Lower lobe of right lung (tissue), 2 donors: ENCODE data around the gene NGEF. TPM values are rescaled to one million over a fixed set of nuclear protein-coding genes. Genes with fewer than 3 reads are reported as not detected.

ENCODE experiments used
- ATAC-seq, 2 donors: fragments of 200-7000 bp; cut with Tn5 transposase; one replicate each; pipeline ENCODE4 v1.9.1; 2020 to 2022; ENCODE audit warnings: mild to moderate bottlenecking in 2 of 2, moderate library complexity in 2 of 2
- DNase-seq: peaks from one replicate; pipeline ENCODE4 v3.0.0-alpha.2; 2020
- H3K27ac ChIP-seq: fragments of 200-600 bp; one replicate; pipeline ENCODE4 v1.8.0; 2022
- H3K27me3 ChIP-seq: fragments of 200-600 bp; one replicate; pipeline ENCODE4 v1.8.0; 2022; ENCODE audit warnings: low read depth
- H3K36me3 ChIP-seq: fragments of 200-600 bp; one replicate; pipeline ENCODE4 v1.8.0; 2022; ENCODE audit warnings: mild to moderate bottlenecking
- H3K4me1 ChIP-seq: fragments of 200-600 bp; one replicate; pipeline ENCODE4 v1.8.0; 2022
- H3K4me3 ChIP-seq: fragments of 200-600 bp; one replicate; pipeline ENCODE4 v1.8.0; 2022; ENCODE audit warnings: mild to moderate bottlenecking
- H3K9me3 ChIP-seq: fragments of 200-600 bp; one replicate; pipeline ENCODE4 v1.8.0; 2022
- intact Hi-C: fragments of 100-400 bp; cut with DNase I; formaldehyde crosslinking; loops from one replicate; pipeline ENCODE4 v1.11.0; 2022
- total RNA-seq: library from RNA; stranded (reverse); fragmentation: NEBNext Ultra II Directional; extraction: Animal tissue kit (Norgen Biotek cat#: 25700); gene quantifications from one replicate; pipeline ENCODE4 v1.2.1, GENCODE V29; 2021
- TF ChIP-seq, protein P1 (sequence below): fragments of 200-600 bp; IDR thresholded peaks from one replicate; pipeline ENCODE4 v1.8.0; 2022; ENCODE audit warnings: antibody characterized with exemption, mild to moderate bottlenecking
- donor health status: DM: no; HTN: yes; CAD: no; lungs with severe emphysema.

Gene NGEF
- total RNA-seq, 1 donor from 2014 or later: 1.7 TPM

DNA sequence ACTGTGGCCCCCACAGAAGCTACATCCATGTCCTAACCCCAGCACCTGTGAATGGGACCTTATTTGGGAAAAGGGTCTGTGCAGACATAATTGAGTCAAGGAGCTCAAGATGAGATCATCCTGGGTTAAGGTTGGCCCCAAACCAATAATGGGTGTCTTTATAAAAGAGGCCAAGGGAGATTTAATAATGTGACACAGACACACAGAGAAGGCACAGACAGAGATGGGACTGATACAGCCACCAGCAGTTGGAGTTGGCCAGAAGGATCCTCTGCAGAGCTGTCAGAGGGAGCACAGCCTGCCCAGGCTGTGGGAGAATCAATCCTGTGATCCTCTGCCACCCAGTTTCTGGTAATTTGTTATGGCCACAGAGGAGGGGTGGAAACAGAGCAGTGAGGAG lies 116.9 kb downstream of the NGEF start:
- intact Hi-C loops: no loop called here
- Histone ChIP-seq H3K4me3 (no peak overlapping the region), H3K4me1 (no peaks in the 10 kb centered on the region), H3K9me3 (no peaks in the 10 kb centered on the region), H3K27ac (no peak overlapping the region), H3K36me3 (no peaks in the 10 kb centered on the region), H3K27me3 (peaks cover 9% of the 10 kb centered on the region)
- DNase-seq: no peak
- TF ChIP-seq, protein P1, sequence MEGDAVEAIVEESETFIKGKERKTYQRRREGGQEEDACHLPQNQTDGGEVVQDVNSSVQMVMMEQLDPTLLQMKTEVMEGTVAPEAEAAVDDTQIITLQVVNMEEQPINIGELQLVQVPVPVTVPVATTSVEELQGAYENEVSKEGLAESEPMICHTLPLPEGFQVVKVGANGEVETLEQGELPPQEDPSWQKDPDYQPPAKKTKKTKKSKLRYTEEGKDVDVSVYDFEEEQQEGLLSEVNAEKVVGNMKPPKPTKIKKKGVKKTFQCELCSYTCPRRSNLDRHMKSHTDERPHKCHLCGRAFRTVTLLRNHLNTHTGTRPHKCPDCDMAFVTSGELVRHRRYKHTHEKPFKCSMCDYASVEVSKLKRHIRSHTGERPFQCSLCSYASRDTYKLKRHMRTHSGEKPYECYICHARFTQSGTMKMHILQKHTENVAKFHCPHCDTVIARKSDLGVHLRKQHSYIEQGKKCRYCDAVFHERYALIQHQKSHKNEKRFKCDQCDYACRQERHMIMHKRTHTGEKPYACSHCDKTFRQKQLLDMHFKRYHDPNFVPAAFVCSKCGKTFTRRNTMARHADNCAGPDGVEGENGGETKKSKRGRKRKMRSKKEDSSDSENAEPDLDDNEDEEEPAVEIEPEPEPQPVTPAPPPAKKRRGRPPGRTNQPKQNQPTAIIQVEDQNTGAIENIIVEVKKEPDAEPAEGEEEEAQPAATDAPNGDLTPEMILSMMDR: no peak
- no peak for ATAC-seq

DNA sequence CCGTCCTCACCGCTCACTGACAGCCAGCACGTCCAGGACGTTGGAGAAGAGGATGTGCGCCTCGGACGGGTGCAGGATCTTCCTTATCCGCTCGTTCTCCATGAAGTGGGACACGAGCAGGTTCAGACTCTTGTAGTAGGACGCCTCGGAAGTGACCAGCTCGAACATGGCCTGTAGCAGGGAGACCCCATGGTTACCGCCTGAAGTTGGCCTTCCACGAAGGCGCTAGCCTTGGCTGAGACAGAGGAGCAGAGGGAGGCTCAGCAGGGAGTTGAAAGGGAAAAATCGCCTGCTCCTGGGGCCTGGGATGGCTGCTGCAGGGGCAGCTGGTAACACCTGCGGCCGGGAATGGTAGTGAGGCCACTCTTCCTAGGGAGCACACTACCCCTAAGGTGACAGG lies 118.3 kb downstream of the NGEF start:
- Histone ChIP-seq H3K4me3 (no peak overlapping the region), H3K27ac (no peak overlapping the region), H3K36me3 (no peaks in the 10 kb centered on the region), H3K9me3 (no peaks in the 10 kb centered on the region), H3K4me1 (no peaks in the 10 kb centered on the region), H3K27me3 (peaks cover 9% of the 10 kb centered on the region)
- DNase-seq: peak; percentile 34
- intact Hi-C loops: no loop called here
- TF ChIP-seq, protein P1: no peak
- ATAC-seq: no peak

DNA sequence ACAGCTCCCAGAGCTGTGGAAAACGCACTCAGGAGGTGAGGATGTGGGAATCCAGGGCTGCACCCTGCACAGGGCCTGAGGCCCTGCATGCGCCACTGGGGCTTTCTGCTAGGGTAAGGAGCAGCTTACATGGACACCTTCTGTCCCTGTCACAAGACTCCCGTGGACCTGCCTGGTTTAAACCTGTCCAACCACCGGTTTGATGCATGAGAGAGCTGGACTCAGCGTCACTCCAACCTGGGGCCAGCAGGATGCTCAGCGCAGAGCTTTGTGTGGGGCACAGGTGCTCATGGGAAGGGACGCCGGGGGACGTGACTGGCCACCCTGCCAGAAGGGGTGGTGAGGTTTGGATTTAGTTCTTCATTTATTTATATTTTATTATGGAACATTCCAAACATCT lies 118.8 kb downstream of the NGEF start:
- H3K27ac ChIP-seq: no peak overlapping the region
- H3K9me3 ChIP-seq: no peaks in the 10 kb centered on the region
- TF ChIP-seq, protein P1: no peak
- H3K4me1 ChIP-seq: no peaks in the 10 kb centered on the region
- no peaks in the 10 kb centered on the region for H3K36me3 ChIP-seq
- DNase-seq (no peak), ATAC-seq (no peak)
- intact Hi-C loops: no loop called here
- H3K27me3 ChIP-seq: peaks cover 9% of the 10 kb centered on the region
- H3K4me3 ChIP-seq: no peak overlapping the region

DNA sequence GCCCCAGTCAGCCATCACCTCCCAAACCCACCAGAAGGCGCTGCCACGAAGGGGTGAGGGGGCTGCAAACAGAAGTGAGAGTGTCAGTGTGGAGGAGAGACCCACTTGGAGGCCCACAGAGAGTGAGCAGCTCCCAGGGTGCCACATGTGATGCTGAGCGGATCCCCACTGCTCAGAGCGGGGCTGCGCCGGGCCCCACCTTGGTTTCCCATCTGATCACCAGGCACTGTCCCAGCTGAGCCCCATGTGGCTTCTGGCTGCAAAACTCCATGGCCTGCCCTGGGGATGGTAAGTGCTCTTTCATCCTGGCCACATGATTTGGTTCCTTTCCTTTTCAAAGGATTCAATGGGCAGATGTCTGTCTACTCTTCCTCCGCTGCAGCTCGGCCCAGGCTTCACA lies 119.2 kb downstream of the NGEF start:
- H3K9me3 ChIP-seq: no peaks in the 10 kb centered on the region
- intact Hi-C loops: no loop called here
- ATAC-seq: no peak
- H3K27ac ChIP-seq: no peak overlapping the region
- no peaks in the 10 kb centered on the region for H3K36me3 ChIP-seq
- DNase-seq: peak; percentile 32
- no peaks in the 10 kb centered on the region for H3K4me1 ChIP-seq
- TF ChIP-seq, protein P1: no peak
- H3K27me3 ChIP-seq: peaks cover 9% of the 10 kb centered on the region
- no peak overlapping the region for H3K4me3 ChIP-seq

DNA sequence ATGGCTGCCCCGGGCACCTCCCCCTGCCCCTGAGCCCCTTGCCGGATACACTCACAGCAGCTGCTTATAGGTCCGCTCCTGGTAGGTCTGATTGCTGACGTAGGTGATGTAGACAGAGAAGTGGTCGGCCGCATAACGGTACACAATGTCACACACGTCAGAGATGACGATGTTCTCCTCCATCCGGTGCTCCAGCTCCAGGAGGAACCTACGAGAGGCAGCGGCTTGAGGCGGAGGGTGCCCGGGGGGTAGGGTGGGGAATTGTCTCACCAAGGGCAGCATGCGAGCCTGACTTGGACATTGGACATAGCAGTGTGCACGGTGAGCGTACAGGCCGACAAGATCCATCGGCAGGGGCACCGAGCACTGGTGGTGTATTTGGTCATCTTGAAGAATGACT lies 120.2 kb downstream of the NGEF start:
- intact Hi-C loops: no loop called here
- TF ChIP-seq, protein P1: no peak
- no peak overlapping the region for H3K4me3 ChIP-seq
- H3K4me1 ChIP-seq: no peaks in the 10 kb centered on the region
- DNase-seq: peak; percentile 30
- no peaks in the 10 kb centered on the region for H3K36me3 ChIP-seq
- H3K9me3 ChIP-seq: no peaks in the 10 kb centered on the region
- H3K27me3 ChIP-seq: peaks cover 9% of the 10 kb centered on the region
- no peak overlapping the region for H3K27ac ChIP-seq
- no peak for ATAC-seq

DNA sequence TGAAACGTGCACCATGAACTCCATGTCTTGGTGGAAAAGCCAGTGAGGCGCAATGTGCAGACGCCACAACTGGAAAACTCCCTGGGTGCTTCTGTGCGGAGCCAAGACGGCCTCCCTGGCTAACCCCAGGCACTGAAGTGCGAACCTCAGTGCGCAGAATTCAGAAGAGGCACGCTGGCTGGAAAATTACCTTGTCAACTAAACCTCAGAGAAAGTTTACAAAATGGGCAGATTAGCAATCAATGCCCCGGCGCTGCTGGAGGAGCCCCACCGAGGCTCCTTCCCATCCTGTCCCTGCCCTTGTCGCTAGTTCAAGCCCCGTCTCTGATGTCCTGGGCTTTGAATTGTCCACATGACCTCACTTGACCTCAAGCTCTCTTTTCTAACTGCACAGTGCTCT lies 120.8 kb downstream of the NGEF start:
- DNase-seq (no peak), ATAC-seq (no peak)
- Histone ChIP-seq H3K27ac (no peak overlapping the region), H3K4me3 (no peak overlapping the region), H3K36me3 (no peaks in the 10 kb centered on the region), H3K9me3 (no peaks in the 10 kb centered on the region), H3K4me1 (no peaks in the 10 kb centered on the region), H3K27me3 (peaks cover 9% of the 10 kb centered on the region)
- intact Hi-C loops: no loop called here
- TF ChIP-seq, protein P1: no peak
